Stimulated activated CD4-positive, alpha-beta T cell treated with anti-CD3 and anti-CD28 coated beads, TNF-alpha, amount 100 ng/mL, for 4 hours (primary cell): Measurements from ENCODE around the gene CSNK1G1.
"Not testable (repeated sequence)": the region's sequence is repeated elsewhere in the genome, so short reads cannot be mapped to it uniquely, and the experiment has no call there.

Source experiments
- DNase-seq, 3 experiments: peaks; one replicate each; pipeline ENCODE4 v3.0.0-alpha.2; 2020; ENCODE audit warnings: low read depth in 3 of 3

CSNK1G1 gene

DNA sequence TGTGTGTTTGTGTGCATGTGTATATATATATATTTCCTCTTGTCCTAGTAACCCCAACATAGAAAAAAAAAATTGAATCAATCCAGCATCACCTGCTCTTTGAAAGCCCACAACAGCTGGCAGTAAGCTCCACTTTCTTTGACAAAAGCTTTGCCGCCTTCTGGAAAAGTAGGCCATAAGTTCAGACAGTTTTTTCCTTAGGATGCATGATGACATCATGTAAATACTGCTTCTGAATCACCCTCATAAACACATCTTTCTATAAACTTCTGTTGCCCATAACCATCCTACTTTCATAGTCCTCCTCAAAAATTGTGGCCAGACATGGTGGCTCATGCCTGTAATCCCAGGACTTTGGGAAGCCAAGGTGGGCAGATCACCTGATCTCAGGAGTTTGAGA is 67.4 kb downstream of the CSNK1G1 start:
- no peak for DNase-seq

DNA sequence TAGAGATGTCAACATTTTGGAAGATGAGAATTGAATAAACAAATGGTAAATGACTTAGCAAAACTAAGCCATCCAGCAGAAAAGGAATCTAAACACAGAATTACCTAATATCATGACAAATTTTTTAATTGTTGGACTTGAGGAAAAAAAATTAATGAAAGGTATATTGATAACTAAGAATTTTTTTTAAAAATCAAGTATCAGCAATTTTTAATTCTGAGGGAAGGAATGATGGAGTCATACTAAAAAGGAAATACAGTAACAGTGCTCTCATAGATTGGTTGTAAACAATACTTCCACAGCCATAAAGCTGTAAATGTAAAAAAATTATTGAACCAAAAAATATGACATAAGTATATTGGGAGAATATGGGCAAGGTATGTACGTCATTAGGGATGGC is 68.0 kb downstream of the CSNK1G1 start:
- DNase-seq, result no peak

DNA sequence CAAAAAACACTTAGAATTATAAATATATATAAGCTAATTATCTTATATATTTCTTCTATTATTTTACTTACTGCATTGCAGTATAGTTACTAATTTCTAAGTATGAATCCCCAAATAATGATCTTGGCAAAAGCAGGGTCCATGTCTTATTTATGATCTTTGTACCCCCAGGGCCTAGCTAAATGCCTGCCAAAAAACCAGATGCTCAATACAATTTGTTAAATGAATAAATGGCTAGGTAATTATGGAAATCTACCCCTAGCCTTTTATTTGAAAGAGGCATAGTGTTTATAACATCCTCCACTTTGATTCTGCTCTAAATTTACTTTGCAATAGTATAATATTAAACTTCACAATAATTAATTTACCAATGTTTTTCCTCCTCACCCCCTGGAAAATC is 69.5 kb downstream of the CSNK1G1 start:
- DNase-seq, result no peak

DNA sequence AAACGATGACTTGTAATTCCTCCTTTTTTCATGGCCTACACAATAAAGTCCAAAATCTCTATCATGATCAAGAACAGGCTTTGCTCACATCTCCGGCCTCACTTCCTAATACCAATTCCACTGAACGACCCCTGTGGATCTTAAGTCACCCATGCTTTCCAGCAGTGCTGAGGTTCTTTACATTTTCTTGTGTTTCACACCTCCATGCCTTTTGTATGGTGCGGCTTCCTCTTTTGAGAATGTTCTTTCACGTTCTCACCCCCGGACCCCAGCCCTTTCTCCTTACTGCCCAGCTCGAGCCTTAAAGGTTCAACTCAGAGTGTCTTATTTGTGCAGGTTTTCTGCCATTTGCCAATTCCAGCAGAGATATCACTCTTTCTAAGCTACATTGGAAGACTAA is 70.1 kb downstream of the CSNK1G1 start:
- DNase-seq, result no peak

DNA sequence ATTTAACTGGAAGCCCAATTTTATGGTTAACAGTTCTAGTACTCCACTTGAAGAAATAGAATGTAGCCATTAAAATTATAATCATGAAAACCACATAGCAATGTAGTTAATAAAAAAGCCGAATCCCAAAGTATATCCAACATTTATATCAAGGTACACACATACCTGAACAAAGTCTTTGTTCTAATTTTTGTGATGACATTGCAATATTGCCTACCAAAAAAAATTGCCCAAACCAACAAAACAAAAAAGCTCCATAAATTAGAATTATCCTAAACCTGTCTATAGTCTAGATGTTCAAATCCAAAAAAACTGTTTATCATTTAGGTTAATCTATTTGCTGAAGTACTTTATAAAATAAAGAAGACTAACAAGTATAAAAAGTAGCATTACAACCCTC is 70.8 kb downstream of the CSNK1G1 start:
- DNase-seq, result no peak

DNA sequence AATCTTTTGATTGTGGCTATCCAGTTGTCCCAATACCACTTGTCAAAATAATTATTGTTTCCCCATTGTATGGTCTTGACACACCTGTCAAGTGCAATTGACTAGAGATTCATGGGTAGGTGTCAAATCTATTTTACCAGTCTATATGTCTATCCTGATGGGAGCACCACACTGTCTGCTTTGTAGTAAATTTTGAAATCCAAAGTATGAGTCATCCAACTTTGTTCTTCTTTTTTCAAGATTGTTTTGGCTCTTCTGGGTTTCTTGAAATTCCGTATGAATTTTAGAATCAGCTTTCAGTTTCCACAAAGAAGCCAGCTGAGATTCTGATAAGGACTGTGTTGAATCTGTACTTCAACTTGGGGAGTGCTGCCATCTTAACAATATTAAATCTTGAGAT is 71.9 kb downstream of the CSNK1G1 start:
- DNase-seq, result no peak

DNA sequence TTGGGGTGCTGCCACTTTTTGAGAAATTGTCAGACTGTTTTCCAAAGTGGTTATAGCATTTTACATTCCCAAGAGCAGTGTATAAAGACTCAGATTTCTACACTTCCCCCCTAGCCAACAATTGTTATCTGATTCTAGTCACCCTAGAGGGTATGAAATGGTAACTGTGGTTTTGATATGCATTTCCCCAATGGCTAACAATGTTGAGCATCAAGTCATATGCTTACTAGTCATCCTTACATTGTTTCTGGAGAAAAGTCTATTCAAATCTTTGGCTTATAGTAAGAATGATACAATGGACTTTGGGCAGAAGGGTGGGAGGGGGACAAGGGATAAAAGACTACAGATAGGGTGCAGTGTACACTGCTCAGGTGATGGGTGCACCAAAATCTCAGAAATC is 73.3 kb downstream of the CSNK1G1 start:
- no peak for DNase-seq

DNA sequence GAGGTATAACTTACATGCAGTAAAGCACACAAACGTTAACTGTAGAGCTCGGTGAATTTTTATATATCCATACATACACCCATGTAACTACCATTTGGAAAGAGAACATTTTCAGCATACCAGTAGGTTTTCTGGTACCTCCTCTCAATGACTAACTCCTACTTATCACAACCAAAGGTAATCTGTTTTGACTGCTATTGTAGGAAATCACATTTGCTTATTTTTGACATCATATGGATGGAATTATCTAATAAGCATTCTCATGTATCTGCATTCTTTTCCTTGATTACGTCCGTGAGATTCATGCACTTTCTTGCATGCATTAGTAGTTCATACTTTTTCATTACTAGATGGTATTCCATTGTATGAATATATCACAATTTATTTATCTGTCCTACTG is 76.8 kb downstream of the CSNK1G1 start:
- no peak for DNase-seq

DNA sequence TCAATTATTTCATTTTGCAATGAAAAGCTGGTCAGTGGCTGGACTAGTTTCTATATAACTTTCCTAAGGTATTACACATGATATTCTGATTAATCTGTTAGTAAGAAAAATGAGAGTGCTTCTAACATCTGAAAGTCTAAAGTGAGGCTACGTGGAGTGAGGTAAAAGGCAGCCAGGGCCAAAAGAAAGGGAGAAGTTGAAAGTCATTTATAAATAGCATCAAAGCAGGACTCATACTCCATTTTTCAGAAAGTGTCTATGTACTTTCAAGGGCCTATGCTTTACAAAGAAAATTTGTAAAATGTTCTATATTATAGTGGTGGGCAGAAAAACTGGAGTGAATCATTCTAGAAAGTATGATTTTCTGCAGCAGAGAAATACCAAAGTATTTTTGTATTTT is 80.0 kb downstream of the CSNK1G1 start:
- DNase-seq, result no peak

DNA sequence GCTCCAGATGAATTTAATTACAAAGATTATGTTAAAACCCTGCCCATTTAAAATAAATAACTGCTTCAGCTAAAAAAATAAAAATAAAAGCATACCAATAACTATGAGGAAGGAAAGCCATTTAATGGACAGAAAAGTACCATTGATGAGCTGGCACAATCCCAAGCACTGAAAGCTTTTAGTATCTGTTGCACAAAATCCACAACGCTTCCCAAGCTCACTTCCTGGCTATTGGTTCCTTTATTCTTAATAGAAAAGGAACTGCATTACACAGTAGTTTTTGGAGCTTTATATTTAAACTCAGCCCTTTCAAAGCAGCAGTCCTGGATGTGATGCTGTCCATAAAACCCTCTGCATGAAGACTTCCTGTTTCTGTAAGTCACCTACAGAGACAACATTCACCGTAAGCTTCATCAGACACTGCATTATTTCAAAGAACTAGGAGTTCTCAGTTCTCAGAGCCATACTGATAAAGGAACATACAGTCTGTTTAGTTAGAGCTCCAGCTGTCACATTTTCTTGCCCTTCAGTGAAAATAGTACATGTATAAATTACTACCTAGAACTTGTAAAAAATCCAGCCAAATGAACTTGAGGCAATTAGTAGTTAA is 81.5 kb downstream of the CSNK1G1 start:
- no peak for DNase-seq

DNA sequence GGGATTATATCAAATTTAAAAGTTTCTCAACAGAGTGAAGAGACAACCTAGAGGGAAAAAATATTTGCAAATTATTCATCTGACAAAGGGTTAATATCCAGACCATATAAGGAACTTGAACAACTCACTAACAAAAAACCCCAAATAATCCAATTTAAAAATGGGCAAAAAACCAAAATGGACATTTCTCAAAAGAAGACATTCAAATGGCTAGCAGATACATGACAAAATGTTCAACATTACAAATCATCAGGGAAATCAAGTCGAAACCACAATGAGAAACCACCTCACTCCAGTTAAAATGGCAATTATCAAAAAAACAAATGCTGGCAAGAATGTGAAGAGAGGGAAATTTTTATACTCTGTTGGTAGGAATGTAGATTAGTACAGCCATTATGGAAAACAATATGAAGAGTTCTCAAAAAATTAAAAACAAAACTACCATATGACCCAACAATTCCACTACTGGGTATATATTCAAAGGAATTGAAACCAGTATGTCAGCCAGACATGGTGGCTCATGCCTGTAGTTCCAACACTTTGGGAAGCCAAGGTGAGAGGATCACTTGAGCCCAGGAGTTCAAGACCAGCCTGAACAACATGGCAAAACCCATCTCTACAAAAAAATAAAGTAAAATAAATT is 88.5 kb downstream of the CSNK1G1 start:
- DNase-seq, result no peak

DNA sequence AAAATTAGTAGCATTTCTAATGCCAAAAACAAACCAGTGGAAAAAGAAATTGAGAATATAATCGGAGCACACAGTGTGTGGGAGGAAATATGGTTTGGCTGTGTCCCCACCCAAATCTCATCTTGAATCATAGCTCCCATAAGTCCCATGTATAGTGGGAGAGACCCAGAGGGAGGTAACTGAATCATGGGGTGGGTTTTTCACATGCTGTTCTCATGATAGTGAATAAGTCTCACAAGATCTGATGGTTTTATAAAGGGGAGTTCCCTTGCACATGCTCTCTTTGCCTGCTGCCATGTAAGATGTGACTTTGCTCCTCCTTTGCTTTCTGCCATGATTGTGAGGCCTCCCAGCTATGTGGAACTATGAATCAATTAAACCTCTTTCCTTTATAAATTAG is 90.8 kb downstream of the CSNK1G1 start:
- DNase-seq, result not testable (repeated sequence)

DNA sequence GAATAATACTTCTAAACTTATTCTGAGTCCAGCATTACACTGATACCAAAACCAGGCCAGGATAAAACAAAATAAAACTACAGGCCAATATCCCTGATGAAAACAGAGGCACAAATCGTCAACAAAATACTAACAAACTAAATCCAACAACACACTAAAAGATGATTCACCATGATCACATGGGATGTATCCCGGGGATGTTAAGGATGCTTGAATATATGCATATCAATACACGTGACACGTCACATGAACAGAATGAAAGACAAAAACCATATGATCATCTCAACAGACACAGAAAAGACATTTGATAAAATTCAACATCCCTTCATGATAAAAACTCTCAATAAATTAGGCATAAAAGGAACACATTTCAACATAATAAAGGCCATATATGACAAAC is 91.5 kb downstream of the CSNK1G1 start:
- no peak for DNase-seq

DNA sequence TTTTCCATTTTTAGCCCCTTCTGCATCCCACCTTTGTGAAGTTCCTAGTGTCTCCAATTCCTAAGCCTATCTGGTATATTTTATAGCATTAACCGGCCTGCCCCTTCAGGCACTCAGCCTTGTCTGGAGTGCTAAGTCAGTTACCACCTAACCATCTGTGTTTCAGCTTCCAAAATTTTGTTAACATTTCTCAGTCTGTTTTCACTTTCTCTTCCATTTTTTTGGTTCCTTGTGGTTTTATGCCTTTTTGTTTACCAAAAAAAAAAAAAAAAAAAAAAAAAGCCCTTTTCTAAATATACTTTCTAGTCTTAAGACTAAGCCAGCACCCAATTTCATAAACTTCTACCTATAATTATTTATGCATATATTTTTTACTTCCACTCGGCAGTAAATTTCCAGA is 92.4 kb downstream of the CSNK1G1 start:
- no peak for DNase-seq

DNA sequence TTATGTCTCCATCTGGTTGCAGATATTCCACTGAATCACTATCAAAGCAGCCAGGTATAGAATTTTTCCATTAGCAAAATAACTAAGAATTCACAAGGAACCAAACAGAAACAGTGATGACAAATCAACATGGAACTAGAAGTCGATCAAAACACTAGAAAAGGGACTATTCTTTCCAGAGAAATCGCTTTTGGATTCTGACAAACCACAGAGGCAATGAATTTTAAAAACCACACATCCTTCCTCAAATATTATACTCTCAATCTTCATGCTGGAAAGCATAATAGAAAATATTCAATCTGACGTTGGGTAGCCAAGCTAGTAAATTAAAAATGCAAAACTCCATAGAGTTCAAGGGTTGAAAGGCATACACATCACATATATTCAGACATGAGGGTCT is 99.9 kb downstream of the CSNK1G1 start:
- no peak for DNase-seq

DNA sequence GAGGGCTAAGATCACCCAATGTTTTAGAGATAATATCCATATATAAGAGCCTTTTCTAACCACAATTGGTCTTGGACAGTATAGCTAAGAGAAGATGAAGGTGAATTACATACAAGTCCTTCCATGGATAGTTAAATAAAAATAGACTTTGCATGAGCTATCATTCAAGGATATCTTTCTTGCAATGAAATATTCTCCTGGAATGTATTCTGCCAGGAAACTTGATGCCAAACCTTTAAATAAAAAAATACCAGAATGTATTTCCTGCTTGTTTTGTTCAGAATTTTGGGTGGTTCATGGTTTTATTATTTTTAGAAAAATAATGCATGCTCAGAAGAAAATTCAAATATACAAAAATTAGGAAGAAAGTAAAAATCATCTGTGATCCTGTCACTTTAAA is 104.3 kb downstream of the CSNK1G1 start:
- no peak for DNase-seq

DNA sequence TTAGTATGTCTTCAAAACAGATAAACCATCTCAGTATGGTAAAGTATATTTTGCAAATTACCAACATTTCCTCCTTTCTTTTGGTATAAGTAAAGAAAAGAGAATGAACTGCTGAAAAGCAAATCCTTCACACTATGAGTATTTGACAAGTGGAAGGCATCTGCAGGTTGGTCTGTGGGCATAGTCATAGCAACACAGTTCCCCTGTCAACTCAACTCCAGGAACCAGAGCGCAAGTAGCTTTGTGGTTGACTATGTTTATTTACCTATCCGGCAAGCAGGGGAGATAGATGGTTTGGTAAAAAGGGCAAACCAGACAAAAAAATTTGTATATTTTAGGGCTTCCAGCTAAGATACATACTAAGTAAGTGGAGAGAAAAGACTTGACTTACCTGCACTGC is 104.9 kb downstream of the CSNK1G1 start:
- DNase-seq, result no peak

DNA sequence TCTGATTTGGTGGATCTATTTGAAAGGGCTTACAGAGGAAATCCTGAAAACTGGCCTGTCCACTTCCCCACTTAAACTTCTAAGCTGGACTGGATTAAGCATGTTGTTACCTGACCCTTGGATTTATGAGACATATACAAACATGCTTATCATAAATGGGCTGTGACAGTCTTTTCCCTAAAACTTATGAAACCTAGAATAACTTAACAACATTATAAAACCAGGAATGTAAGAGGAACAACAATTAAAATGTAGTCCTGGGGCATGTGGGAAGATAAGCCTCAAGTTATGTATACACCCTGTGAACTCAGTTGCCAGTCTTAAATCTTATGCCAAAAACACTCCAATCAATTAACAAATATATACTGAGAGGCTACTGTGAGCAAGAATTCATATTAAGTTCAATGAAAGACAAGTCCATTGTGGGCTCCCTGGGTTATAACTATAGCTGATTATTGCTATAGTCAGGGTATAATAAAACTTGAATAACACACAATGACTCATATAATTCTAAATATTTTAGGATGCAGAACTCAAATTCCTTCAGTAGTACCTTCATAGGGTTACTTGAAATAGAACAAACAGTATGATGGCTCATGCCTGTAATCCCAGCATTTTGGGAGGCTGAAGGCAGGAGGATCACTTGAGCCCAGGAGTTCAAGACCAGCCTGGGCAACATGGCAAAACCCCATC is 105.9 kb downstream of the CSNK1G1 start:
- no peak for DNase-seq

DNA sequence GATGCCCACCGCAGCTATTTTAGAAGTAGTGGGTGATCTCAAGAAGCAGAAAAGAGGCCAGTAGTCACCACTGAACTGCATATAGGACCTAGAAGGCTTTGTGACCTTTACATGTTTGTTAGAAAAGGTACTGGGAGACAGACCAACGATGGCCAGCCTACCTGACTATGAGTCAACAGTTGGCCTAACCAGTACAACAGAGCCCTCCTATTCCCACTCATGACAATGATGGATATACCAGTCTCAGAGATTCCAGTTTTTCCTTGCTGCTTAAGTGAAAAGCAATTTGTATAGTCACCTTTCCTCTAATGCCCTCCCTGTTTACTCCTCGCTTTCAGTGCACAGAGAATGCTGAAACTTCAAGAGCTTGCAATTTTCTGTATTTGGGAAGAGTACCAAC is 106.6 kb downstream of the CSNK1G1 start:
- DNase-seq, result no peak

DNA sequence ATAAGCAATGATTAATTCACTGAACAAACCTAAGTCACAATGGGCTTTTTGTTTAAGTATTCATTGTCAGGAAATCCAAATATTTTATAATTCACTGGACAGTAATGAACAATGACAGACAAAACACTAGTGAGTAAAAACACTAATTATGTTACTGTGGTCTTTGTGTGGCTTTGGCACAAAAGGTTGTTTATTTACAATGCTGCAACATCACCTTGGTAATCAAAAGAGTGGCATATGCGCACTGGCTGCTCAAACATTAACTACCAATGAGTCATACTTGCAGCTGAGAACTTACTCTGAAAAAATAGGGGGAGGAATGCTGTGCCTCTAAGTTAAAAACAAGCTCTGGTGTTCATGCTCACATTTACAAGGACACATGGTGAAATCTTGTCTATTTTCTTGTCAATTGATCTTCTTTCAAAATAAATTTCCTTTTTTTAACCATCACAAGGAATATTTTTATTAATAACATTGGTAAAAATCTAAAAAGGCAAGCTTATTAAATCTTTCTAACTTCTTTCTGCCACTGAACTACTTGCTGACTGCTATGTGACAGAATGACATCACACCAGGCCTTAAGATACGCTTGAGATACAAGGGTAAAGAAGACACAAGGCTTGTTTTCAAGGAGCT is 107.9 kb downstream of the CSNK1G1 start:
- DNase-seq, result no peak

DNA sequence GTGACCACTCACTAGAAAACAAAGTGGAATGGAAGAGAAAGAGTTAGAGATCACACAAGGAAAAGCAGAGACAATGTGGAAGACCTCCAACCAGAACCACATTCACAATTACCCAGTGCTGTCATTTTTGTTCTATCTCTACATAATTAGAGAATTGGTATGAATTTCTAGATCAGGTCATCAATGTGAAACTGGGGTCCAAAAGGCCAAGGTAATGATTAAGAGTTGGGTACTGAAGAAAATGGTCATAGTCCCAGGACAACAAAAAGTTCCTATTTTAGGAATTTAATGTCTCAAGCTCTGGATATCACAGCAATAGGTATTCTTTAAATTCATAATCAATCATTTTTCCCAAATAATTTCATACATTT is 108.5 kb downstream of the CSNK1G1 start:
- no peak for DNase-seq

DNA sequence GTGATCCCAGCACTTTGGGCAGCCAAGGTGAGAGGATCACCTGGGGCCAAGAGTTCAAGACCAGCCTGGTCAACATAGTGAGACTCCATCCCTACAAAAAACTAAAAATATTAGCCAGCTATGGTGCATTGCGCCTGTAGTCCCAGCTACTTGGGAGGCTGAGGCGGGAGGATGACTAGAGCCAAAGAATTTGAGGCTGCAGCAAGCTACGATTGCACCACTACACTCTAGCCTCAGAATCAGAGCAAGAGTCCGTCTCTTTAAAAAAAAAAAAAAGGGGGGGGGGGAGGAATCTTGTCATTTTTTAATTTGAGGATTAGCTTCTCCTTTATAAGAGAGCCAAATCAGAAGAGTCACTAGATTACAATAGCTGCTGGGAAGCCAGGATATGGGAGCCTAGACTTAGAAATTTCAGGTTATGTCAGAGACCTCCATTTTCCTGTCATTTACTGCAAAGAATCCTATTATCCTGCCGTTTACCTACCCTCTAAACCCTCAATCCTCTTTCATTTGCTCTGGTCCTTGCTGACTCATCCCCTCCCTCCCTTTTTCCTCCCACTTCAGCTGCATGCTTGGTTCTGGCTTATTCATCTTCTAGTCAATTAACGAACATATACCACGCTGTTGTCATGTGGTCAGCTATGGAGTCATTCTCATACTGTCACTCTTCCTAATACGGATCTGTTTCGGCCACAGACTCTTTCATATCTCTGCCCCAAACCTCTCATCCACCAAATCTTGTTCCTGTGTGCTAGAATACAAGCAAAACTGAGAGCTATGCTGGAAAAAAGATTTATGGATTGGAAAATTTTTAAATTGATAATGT is 109.4 kb downstream of the CSNK1G1 start:
- DNase-seq, result no peak
